ENCODE results near the gene AP2A2.

DNA sequence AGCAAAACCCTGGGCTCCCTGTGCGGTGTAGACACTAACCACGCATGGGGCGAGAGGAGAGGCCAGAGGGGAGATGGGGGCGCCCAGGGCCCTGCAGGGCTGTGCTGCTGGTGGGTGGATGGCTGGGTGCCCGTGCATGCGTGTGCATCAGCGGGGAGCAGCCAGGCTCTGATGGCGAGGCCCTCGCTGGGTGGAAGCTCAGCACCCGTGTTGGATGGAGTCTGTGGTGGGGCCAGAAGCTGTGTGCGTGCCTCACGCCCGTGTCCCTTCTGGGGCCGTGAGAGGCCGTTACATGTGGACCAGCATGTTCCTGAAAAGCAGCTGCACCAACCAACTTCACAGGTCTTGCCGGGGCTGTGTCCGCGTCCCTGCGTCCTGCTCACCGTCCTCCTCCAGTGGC, 77.5 kb downstream of the AP2A2 start:
- TF ChIP-seq POLR2AphosphoS5 (IDR thresholded peaks at IDR 0.05; ENCODE audit: insufficient read depth in 1 of 2, low read depth in 1 of 2) = no peak
- TF ChIP-seq POLR2A (IDR thresholded peaks at IDR 0.05) = no peak

Data from vagina (tissue), 2 donors.